ENCODE results near the gene PLCB4. TPM values are rescaled to one million over a fixed set of nuclear protein-coding genes. Genes with fewer than 3 reads are reported as not detected.

The PLCB4 gene
- total RNA-seq, 1 experiment from 2014 or later: 10.1 TPM

GRCh38 chr20:9163995-9164394 lies 95.1 kb downstream of the PLCB4 start:
- DNase-seq: no peak
- no peak overlapping the region for H2BK12ac ChIP-seq (ENCODE audit: insufficient read length, low read depth, low read length)

More at GRCh38 chr20:9163995-9164394, 95.1 kb downstream of the PLCB4 start:
- Histone ChIP-seq H2BK20ac (ENCODE audit: low read depth, low read length, poor library complexity, severe bottlenecking) (no peak overlapping the region), H2BK120ac (ENCODE audit: low read depth, low read length, poor library complexity, severe bottlenecking) (no peak overlapping the region), H4K8ac (replicated peaks; ENCODE audit: insufficient read length, low read depth, low read length) (no peak overlapping the region), H3K4ac (ENCODE audit: low read depth, low read length) (no peak overlapping the region), H2BK15ac (ENCODE audit: low read depth, low read length) (no peak overlapping the region), H3K23ac (ENCODE audit: insufficient read length, low read depth, low read length) (no peak overlapping the region), H3K79me2 (ENCODE audit: insufficient read depth, low read length) (no peaks in the 10 kb centered on the region), H3K4me1 (ENCODE audit: insufficient read depth, low read length) (no peaks in the 10 kb centered on the region; the same call in 1 of the 2 replicates), H3K9me3 (ENCODE audit: control insufficient read depth, low read depth, low read length) (no peaks in the 10 kb centered on the region), H3K23me2 (ENCODE audit: insufficient read length, low read depth, low read length, poor library complexity, severe bottlenecking) (no peaks in the 10 kb centered on the region), H4K5ac (ENCODE audit: insufficient read length, low read depth, low read length) (no peak overlapping the region), H3T11ph (ENCODE audit: low read length) (no peak overlapping the region), H3K9ac (ENCODE audit: extremely low read depth, insufficient read length, low read length) (no peak overlapping the region), H3K18ac (ENCODE audit: insufficient read length, low read depth, low read length) (no peak overlapping the region), H3K56ac (ENCODE audit: insufficient read length, low read depth, low read length) (no peak overlapping the region), H3K27me3 (ENCODE audit: insufficient read depth, low read length) (no peaks in the 10 kb centered on the region), H3K4me2 (ENCODE audit: insufficient read depth, insufficient read length, low read length) (no peak overlapping the region), H4K91ac (ENCODE audit: insufficient read length, low read depth, low read length) (no peak overlapping the region), H4K20me1 (ENCODE audit: control insufficient read depth, insufficient read depth, insufficient read length) (no peaks in the 10 kb centered on the region), H3K79me1 (ENCODE audit: insufficient read depth, low read depth, low read length, poor library complexity, severe bottlenecking) (no peaks in the 10 kb centered on the region), H2AK5ac (ENCODE audit: insufficient read length, low read length) (no peak overlapping the region), H2BK5ac (ENCODE audit: insufficient read length, low read length) (no peak overlapping the region), H2AFZ (ENCODE audit: low read length) (no peak overlapping the region), H3K27ac (ENCODE audit: insufficient read length, low read depth, low read length) (no peak overlapping the region), H3K14ac (ENCODE audit: insufficient read depth, low read length) (no peak overlapping the region)
- TF ChIP-seq CTCF (conservative IDR thresholded peaks at IDR 0.05): no peak
- H3K9me3 Mint-ChIP-seq: no peaks in the 10 kb centered on the region
- H3K27me3 Mint-ChIP-seq (ENCODE audit: low read depth): no peaks in the 10 kb centered on the region; the same call in 1 of the 2 replicates
- peaks cover 16 to 20% of the 10 kb centered on the region in 2 experiments for H3K4me1 Mint-ChIP-seq
- no peak overlapping the region for H3K4me3 Mint-ChIP-seq
- H3K36me3 Mint-ChIP-seq (ENCODE audit: insufficient read depth in 1 of 3, low read depth in 3 of 3): no peaks in the 10 kb centered on the region
- no CpG with 5 or more reads among the region's 1 CpG for WGBS (ENCODE audit: extremely low coverage, insufficient read length, low lambda C conversion rate)
- no peak overlapping the region for H3K27ac Mint-ChIP-seq
